NCI-H2227 treated with DMSO at 0.1 percent for 48 hours (cell line): ENCODE measurements around the gene ZG16B.

Experiments used
- DNase-seq: peaks from one replicate; lab custom pipeline; 2025; lab: John Stamatoyannopoulos, UW

Gene ZG16B

DNA sequence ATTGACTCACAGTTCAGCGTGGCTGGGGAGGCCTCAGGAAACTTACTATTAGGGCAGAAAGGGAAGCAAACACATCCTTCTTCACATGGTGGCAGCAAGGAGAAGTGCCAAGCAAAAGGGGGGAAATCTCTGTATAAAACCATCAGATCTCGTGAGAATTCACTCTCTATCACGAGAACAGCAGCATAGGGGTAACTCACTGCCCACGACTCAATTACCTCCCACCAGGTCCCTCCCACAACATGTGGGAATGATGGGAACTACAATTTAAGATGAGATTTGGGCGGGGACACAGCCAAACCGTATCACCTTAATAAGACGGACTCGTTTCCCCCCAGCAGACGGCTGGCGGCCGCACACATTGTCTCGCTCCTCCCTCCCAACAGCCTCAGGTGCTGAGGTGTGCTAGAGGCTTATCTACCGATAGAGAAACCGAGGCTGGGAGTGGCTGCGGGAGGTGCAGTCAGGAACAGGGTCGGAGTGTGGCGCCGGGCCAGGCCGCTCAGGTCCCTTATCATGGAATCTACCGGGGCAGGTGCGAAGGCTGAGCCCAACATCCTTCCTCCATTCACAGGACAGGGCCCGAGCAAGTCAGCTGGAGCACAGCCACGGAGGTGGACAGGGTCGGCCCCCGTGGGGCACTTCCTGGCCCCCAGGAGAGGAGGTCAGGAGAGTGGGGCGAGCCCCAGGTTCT is 4.9 kb upstream of the ZG16B start:
- no peak for DNase-seq

DNA sequence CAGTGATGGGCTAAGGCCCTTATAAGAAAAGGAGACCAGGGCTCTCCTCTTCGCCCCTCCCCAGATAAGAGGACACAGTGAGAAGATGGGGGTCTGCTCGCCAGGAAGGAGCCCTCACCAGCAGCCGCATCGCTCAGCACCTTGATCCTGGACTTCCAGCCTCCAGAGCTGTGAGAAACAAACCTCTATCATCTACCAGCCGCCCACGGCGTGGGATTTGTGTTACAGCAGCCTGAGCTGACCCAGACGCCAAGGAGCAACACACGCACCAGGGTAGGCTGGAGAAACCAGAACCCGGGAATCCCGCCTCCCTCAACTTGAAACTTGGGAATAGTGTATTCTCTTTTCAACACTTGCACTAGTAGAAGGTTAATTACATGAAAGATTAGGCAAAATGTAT is 4.2 kb upstream of the ZG16B start:
- DNase-seq = no peak

DNA sequence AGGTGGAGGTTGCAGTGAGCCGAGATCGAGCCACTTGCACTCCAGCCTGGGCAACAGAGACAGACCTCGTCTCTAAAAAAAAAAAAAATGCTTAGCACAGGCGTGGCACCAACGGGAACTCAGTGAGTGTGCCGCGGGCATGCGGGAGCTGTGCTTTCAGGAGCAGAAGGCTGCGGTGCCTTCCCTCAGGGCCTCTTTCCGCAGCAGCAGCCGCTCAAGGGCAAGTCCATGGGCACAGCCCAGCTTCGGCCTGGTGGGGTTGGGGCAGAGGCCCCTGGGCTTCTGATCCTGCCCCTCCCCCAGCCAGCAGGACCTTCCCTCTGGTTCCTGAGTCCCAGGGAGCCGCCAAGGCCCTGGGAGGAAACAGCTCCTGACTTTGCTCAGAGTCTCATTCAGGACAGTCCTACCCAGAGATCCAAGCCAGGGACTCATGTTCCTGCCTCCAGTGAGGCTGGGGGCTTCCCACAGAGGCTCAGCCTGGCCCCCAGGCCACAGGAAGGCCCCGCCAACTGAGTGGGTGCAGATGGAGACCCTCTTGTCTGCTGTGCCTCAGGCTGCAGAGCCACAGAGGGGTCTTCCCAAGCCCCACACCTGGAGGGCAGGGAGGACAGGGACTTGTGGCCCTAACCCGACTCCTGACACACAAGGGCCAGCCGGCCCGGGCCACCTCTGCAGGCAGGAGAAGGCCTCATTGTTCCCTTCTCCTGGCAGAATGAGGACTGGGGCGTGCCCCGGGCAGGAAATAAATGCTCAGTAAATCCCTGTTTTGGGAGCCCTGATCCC is 3.3 kb upstream of the ZG16B start:
- DNase-seq = no peak

DNA sequence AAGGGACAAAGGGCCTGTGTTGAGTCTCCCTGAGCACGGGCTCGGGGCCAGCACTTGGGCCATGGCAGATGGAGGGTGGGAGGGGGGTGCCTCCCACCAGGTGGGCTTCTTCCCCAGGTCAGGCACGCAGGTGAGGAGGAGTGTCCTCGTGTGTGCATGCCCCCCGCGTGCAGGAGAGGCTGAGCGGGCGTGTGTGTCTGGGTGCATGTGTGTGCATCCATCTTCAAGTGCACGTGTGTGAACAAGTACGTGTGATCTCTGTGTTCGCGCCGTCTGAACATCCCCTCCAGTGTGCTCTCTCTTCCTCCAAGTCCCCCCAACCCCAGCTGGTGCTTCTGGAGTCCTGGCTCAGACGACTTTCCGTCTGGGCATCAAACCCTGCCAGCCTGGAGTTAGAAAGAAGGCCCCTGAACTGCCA is 2.7 kb upstream of the ZG16B start:
- no peak for DNase-seq

DNA sequence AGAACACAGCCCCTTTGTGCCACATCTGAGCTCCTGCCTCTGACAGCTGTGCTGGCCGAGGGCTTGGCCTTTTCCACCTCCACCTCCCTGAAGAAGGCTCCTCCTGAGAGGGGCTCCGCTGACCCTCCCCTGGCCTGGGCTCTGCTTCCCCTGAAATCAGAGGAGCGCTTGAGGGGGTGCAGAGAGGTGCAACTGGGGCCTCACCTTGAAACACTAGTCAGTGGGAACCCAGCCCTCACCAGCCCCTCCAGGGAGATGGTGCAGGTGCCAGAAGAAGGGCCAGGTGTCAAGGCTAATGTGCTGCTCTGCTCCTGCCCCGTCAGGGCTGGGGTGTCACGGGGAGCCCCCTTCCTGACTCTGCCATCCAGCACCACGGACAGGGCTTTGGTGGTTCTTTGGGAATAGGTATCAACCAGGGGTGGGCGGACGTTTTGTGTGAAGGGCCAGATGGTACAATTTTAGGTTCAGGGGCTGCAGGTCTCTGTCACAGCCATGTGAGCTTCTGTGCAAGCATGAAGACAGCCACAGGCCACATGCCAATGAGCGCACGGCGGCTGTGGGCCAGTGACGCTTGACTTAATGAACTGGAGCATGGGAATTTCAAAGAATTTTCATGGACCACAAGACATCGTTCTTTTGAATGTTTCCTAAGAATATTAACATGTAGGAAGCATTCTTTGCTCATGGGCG is 2.1 kb upstream of the ZG16B start:
- no peak for DNase-seq

DNA sequence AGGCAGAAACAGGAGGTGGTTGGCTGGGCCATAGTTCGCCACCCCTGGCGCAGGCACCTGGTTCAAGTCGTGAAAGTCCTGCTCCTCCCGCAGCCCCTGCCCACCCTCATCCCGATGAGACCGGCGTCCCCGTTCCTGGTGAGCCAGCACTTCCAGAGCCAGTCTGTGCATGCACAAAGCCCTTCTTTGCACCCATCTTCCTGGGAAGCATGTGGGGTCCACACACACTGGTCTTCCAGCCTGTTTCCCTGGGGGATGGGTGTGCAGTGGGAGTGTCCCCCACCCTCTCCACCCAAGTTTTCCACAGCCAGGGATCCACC is 1.6 kb upstream of the ZG16B start:
- no peak for DNase-seq

DNA sequence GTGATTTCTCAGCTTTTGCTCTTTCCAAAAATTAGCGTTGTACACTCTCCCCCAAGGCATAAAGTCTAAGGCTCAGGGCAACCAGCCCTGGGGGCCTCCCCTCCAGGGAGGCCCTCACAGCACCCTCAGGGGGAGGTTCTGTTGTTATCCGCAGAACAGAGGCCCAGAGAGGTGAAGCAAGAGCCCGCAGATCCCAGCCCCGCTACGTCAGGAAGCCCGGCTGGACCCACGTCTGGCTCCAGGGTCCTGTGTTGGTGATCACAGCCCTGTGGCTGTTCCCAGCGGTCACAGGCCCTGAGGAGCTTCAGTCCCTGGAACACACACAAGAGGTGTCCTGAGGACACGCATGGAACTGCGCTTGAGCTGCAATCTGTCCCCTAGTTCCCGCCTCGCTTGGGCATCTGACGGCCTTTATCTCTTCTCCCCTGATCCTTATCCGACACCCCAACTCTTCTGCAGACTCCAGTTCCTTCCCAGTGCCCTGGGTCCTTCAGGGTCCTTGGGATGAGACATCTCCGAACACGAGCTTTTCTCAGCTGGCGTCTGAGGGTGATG is 1.1 kb upstream of the ZG16B start:
- DNase-seq = no peak

DNA sequence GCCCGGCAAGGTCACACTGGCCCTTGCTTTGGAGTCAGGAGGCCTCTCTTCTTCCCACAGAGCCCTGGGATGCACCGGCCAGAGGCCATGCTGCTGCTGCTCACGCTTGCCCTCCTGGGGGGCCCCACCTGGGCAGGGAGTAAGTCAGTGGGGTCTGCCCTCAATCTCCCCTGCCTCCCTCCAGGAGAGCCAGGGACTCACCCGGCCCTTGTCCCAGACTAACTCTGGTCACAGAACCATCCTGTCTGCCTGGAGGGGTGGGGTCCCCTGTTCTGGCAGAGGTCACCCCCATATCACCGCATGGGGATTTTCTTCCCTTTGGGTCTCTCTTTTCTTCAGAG is 222 bp downstream of the ZG16B start:
- no peak for DNase-seq

DNA sequence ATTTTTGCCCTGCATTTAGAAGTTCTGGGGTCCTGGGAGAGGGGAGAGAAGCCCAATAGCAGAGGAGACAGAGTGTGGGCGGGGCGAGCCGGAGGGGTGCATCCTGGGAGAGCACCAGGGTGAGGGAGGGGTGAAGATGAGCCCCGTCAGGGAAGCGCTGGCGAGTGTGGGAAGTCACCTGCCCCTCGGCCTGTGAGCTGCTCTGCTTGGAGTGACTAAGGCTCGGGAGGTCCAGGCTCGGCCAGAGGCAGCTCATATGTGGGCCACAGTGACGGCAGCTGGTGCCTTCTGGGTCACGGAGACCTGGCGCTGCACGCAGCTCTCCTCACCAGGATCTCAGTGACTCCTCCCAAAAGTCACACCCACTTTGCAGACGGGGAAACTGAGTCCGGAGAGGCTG is 1.1 kb downstream of the ZG16B start:
- DNase-seq = no peak

DNA sequence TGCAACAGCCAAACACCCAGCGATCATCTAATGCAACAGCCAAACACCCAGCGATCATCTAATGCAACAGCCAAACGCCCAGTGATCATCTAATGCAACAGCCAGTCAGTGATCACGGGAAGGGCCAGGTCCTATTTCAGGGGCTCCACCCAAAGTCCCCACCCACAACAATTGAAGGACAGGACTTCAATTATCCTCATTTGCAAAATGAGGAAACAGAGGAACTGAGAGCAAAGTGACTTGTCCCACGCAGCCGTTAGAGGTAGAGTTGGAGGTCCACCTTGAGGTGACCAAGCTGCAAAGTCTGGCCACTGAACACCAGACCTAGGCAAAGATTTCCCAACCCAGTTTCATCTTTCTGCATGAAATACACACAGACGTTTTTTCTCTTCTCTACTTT is 3.7 kb downstream of the ZG16B start:
- no peak for DNase-seq

DNA sequence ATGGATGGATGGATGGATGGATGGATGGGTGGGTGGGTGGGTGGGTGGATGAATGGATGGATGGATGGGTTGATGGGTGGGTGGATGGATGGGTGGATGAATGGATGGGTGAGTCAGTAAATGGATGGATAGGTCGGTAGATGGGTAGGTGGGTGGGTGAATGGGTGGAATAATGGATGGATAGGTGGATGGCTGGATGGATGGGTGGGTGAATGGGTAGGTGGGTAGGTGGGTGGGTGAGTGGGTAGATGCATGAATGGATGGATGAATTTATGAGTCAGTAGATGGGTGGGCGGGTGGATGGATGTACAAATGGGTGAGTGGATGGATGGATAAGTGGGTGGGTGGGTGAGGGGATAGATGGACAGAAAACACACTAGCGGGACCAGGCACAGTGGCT is 4.9 kb downstream of the ZG16B start:
- no peak for DNase-seq

DNA sequence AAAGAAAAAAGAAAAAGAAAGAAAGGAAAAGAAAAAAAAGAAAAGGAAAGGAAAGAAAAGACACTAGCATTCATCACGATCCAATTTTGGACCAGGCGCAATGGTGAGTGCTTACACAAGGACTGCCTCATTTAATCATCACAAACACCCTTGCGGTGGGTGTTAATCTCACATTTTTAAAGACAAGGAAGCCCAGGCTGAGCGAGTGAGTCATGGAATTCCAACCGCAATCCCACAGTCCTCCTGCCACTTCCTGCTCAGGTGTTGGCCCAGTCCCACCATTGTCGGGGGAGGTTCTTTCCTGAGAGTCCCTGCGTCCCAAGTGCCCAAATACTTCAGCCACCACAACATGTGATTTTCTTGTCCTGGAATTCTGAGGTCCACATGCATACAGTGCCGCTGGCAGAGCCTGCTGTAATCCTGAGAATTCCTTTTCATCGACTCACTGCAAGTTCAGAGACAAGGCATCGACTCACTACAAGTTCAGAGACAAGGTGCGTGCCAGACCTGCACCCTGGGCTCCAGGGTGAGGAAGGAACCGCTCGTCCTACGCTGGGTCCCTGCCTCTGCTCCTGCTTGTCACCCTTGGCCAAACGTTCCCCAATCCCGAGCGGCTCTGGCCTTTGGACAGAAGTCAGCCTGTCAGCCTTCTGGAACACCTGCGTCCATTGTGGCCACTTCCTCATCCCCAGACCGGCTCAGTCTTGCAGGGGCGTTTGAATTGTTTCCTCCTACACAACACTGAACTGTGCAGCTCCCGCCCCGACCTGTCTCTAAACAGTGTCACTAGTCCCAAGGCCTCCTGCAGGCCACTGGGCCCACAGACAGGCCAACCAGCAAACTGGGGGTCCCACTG is 5.8 kb downstream of the ZG16B start:
- no peak for DNase-seq

DNA sequence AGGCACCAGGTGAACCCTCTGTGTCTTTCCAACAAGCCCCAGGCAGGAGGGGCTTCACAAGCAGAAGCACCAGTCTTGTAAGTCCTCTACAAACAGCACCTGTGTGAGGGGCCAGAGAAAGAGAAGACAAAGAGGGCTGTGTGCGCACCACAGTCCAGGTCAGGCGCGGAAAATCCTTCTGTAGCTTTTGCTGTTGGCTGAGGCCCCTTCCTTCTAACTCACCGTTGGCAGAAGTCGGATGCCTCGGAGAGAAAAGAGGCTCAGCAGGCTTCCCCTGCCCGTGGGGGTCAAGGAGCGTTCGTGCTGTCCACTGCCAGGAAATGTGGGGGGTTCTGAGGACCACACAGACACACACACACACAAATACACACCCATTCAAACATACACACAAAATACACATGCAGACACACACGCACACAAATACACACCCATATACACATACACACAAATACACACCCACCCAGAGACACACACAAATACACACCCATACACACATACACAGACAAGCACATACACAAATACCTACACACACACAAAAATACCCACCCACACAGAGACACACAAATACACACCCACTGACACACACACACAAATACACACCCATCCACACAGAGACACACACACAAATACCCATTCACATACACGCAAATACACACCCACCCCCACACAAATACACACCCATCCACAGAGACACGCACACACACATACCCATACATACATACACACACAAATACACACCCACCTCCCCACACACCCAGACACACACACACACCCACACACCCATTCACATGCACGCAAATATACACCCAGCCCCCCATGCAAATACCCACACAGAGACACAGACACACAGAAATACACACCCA is 6.8 kb downstream of the ZG16B start:
- no peak for DNase-seq

DNA sequence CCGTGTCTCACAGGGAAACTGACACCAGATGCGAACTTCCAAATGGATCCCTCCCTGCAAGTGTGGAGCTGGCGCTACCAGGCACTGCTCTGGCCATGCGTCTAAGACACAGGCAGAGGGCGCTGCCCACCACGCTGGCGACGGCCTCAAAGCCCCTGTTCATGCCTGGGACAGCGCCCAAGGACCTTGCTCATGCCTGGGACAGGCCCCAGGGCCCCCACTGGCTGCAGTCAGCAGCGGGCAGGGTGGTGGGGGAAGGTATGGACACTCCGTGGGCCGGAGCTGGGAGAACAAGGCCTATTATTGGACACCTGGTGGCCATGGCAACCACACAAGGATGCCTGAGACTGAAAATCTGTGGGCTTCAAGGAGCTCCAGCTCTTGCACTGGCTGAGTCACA is 8.8 kb downstream of the ZG16B start:
- DNase-seq = peak; percentile 42

DNA sequence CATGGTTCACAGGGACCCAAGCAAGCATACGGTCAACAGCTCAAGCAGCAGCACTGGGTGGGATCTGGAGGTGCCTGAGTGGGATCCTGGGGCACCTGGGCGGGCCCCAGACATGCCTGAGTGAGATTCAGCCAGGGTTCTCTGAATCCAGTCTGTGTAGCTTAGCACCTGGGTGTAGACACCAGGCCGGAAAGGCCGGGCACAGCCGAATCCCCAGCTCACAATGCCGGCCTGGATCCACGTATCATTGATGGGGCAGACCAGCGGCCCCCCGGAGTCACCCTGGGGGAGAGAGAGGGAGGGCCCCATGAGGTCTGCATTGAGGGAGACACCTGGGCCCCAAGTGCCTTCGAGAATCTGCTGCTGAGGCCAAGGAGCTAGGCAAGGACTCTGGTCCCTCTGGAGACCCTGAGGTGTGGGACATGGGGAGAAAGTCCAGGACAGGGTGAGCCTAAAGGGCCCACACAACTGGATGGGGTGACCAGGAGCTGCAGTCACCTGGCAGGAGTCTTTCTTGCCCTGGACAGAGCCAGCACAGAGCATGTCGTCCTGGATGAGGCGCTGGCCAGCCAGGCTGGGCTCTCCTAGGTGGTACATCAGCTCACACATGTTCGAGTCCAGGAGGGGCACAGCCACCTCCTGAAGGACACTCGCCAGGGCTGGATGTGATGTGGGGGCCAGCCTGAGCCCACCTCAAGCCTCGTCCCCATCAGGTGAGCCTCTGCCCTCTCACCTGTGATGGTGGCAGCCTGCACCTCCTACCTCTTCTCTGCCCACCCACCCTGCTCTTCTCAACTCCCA is 9.7 kb downstream of the ZG16B start:
- DNase-seq = no peak

DNA sequence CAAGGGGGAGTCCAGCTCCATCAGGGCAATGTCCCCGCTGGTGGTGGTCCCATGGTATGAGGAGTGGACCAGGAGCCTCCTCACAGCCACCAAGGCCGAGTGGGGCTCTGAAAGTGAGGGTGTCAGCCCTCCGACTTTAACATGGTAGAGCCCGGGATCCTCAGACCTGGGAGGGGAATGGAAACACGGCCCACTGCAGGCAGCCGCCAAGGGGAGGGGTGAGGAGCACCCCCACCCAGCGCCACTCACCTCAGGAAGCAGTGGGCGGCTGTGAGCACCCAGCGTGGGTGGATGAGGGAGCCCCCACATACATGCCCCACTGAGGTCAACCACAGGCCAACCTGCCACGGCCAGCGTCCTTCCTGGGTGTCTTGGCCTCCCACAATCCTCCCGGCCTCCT is 10.8 kb downstream of the ZG16B start:
- no peak for DNase-seq

DNA sequence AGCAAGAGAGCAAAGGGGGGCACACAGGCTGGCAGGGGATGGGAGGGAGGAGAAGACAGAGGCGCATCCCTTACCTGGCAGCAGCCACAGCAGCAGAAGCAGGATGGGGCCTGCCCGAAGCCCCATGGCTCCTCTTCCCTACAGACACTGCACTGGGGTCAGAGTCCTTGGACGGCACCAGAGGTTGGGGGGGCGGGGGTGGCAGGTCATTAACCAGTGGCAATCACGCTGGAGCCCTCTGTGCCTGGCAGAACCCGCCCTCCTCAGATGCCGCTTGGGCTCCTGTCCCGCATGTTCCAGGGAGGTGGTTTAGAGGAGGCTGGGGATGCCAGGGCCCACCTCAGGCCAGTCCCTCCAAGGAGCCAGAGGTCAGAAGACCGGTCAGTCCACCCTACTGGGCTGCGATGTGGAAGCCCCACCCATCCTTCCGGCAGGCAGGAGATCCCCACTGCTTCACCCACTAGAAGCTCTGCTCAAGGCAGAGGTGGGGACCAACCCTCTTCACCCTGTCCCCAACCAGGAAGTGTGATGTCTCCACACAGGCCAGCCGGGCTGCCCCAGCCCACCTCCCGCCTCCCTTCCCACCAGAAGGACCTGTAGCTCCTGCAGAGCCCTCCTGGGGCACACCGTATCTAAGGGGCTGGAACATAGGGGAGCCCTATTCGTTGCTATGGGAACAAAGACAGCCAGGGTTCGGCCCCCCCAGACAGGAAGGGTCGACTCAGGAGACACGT is 11.7 kb downstream of the ZG16B start:
- no peak for DNase-seq

DNA sequence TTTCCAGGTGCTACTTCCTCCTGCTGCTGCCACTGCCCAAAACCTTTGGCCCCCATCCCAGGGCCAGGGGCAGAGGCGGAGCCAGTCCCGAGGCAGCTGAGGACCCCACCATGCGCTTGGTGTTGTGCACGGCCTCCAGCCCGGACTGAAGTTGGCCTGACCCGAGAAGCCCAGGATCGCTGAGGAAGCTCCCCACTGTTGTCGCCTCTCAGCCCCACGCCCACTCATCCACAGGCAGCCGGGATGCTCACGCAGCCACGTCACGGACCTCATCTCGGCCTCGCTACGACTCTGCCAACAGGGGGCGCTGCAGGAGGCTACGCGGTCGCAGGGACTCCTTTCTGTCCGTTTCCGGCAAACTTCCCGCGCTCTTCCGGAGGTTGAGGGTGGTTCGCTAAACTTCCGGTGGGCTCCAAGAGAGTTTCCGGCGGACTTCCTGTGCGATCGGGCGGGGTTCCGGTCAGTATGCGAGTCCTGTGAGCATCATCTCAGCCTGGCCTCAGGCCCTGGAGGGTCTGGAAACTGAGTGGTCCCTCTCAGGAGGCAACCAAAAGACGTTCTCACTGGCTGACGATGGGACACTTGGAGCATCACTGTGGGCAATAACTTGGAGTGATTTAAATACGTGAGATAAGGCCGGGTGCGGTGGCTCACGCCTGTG is 12.4 kb downstream of the ZG16B start:
- peak; percentile 55 for DNase-seq

DNA sequence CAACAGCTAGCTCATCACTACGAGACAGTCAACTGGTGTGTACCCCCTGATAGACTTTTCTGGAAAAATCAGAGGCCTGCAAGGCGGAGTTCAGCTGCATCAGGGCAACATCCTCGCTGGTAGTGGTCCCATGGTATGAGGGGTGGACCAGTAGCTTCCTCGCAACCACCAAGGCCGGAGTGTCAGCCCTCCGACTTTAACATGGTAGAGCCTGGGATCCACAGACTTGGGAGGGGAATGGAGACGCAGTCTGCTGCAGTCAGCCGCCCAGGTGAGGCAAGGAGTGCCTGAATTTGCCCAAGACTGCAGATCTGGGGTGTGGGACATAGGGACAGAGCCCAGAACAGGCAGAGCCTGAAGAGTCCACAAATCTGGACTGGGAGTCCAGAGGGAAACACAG is 13.4 kb downstream of the ZG16B start:
- DNase-seq = no peak
